HG02884 (cell line): ENCODE data around the gene OR8B8.
"Not testable (repeated sequence)": the region's sequence is repeated elsewhere in the genome, so short reads cannot be mapped to it uniquely, and the experiment has no call there.

Experiments used
- ATAC-seq: cut with Tn5 transposase; IDR thresholded peaks from one replicate; pipeline ENCODE4 v1.9.1; 2021; ENCODE audit warnings: mild to moderate bottlenecking, moderate library complexity; ENCODE audit not compliant: unreplicated experiment

OR8B8 gene

GRCh38 chr11:124442442-124442841 lies 3.1 kb downstream of the OR8B8 start:
- no peak for ATAC-seq

- no peak for ATAC-seq
Measured at GRCh38 chr11:124441519-124441918, 4.0 kb downstream of the OR8B8 start.

DNA sequence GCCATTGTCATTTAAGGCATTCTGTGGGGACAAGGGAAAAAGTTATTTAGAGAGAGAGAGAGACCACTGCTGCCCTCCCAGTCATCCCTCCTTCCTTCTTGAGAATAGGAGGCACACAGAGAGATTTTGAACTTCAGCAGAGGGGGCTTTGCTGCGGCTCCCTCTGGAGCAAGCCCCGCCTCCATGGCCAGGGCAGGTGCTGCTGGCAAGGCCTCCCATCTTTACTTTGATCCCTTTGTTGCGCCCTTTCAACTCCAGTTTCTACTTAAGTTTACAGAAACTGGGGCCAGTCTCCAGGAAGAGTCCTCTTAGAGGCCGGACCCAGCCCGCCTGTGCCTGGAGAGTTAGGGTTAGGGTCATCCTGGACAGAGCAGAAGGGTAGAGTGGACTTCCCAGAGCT lies 4.4 kb downstream of the OR8B8 start:
- ATAC-seq = no peak

DNA sequence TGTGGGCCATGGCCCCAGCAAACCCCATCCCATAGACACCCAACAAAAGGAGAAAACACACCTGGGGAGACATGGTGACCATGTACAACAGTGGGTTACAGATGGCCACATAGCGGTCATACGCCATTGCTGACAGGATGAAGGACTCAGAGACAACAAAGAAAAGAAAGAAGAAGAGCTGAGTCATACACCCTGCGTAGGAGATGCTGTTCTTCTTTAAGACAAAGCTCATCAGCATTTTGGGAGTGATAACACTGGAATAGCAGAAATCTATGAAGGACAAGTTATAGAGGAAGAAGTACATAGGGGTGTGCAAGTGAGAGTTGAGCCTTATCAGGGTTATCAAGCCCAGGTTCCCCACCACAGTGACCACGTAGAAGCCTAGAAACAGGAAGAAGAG lies 4.9 kb downstream of the OR8B8 start:
- ATAC-seq = no peak

- no peak for ATAC-seq
Measured at GRCh38 chr11:124434699-124435098, 10.8 kb downstream of the OR8B8 start.

- ATAC-seq = no peak
Measured at GRCh38 chr11:124429599-124429998, 15.9 kb downstream of the OR8B8 start.

DNA sequence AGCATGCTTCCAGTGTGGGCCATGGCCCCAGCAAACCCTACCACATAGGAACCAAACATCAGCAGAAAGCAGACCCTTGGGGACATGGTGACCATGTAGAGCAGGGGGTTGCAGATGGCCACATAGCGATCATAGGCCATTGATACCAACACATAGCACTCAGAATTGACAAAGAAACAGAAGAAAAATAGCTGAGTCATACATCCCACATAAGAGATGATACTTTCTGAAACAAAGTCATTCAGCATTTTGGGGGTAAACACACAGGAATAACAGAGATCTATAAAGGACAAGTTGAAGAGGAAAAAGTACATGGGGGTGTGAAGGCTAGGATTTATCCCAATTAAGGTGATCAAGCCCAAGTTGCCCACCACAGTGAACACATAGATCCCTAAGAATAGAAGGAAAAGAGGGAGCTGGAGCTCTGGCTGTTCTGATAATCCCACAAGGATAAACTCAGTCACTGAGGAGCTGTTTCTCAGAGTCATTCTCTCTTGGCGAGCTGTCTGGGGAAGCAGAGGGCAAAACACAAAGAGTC lies 21.0 kb downstream of the OR8B8 start, which contains the start of gene OR8B4:
OR8B4 (minus strand) TSS at position 488 of the 538 bp plus-strand sequence; CDS start at position 488, 0 bp downstream.
- no peak for ATAC-seq

- ATAC-seq = no peak
Measured at GRCh38 chr11:124421043-124421442, 24.5 kb downstream of the OR8B8 start.

- ATAC-seq = no peak
Measured at GRCh38 chr11:124415356-124415923, 30.1 kb downstream of the OR8B8 start.

GRCh38 chr11:124409906-124410305 lies 35.6 kb downstream of the OR8B8 start:
- ATAC-seq = no peak

- ATAC-seq = no peak
Measured at GRCh38 chr11:124405581-124405980, 39.9 kb downstream of the OR8B8 start.

DNA sequence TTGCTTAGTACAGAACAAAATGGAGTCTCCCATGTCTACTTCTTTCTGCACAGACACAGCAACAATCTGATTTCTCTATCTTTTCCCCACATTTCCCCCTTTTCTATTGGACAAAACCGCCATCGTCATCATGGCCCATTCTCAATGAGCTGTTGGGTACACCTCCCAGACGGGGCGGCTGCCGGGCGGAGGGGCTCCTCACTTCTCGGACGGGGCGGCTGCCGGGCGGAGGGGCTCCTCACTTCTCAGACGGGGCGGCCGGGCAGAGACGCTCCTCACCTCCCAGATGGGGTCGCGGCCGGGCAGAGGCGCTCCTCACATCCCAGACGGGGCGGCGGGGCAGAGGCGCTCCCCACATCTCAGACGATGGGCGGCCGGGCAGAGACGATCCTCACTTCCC lies 42.3 kb downstream of the OR8B8 start:
- not testable (repeated sequence) for ATAC-seq

GRCh38 chr11:124402326-124402922 lies 43.1 kb downstream of the OR8B8 start:
- peak; percentile 95 for ATAC-seq

- ATAC-seq = no peak
Measured at GRCh38 chr11:124398924-124399323, 46.6 kb downstream of the OR8B8 start, which contains the start of gene OR8B3. TSS of gene OR8B3 (minus strand) at chr11:124399024. CDS start at chr11:124397351, 1,673 bp downstream.

DNA sequence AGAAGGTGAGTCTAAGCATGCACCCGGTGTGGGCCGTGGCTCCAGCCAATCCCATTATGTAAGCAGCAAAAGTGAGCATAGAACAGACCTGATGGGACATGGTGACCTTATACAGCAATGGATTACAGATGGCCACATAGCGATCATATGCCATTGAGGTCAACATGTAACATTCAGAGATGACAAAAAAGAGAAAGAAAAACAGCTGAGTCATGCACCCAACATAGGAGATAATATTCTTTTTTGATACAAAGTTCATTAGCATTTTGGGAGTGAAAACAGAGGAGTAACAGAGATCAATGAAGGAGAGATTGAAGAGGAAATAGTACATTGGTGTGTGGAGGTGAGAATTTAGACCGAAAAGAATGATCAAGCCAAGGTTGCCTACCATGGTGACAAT lies 48.6 kb downstream of the OR8B8 start:
- not testable (repeated sequence) for ATAC-seq

- no peak for ATAC-seq
Measured at GRCh38 chr11:124394408-124394807, 51.1 kb downstream of the OR8B8 start.
